SK-N-SH (cell line): Measurements from ENCODE around the gene PGLYRP4.

ENCODE experiments used
- EP300 ChIP-seq, 2 experiments: IDR thresholded peaks; 2 replicates each; pipeline versions ENCODE4 v1.4.0 to v1.6.1; 2012; ENCODE audit warnings: borderline replicate concordance in 1 of 2, low read depth in 1 of 2, low read length in 1 of 2
- MAX ChIP-seq: IDR thresholded peaks from 2 replicates; pipeline ENCODE4 v1.4.0; 2012; ENCODE audit warnings: low read depth
- NFIC ChIP-seq: IDR thresholded peaks from 2 replicates; pipeline ENCODE4 v1.4.0; 2012; ENCODE audit warnings: borderline replicate concordance
- POLR2AphosphoS5 ChIP-seq: IDR thresholded peaks from 2 replicates; pipeline ENCODE4 v1.6.1; 2012; ENCODE audit warnings: low read depth, low read length
- REST ChIP-seq: IDR thresholded peaks from 2 replicates; pipeline ENCODE4 v1.6.1; 2012; ENCODE audit warnings: mild to moderate bottlenecking, low read depth, low read length, moderate library complexity
- TAF1 ChIP-seq: IDR thresholded peaks from 2 replicates; pipeline ENCODE4 v1.6.1; 2012; ENCODE audit warnings: low read depth, mild to moderate bottlenecking, low read length, moderate library complexity, borderline replicate concordance
- TF ChIP-seq, protein P1 (sequence below): fragments of 200-600 bp; sonication (generic); IDR thresholded peaks from 2 replicates; pipeline ENCODE4 v1.6.1; 2017; ENCODE audit warnings: antibody characterized with exemption, mild to moderate bottlenecking, moderate library complexity

- TF ChIP-seq, protein P1, sequence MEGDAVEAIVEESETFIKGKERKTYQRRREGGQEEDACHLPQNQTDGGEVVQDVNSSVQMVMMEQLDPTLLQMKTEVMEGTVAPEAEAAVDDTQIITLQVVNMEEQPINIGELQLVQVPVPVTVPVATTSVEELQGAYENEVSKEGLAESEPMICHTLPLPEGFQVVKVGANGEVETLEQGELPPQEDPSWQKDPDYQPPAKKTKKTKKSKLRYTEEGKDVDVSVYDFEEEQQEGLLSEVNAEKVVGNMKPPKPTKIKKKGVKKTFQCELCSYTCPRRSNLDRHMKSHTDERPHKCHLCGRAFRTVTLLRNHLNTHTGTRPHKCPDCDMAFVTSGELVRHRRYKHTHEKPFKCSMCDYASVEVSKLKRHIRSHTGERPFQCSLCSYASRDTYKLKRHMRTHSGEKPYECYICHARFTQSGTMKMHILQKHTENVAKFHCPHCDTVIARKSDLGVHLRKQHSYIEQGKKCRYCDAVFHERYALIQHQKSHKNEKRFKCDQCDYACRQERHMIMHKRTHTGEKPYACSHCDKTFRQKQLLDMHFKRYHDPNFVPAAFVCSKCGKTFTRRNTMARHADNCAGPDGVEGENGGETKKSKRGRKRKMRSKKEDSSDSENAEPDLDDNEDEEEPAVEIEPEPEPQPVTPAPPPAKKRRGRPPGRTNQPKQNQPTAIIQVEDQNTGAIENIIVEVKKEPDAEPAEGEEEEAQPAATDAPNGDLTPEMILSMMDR = no peak
- TF ChIP-seq POLR2AphosphoS5 (no peak), NFIC (no peak), TAF1 (no peak), MAX (no peak), EP300 (IDR thresholded peaks at IDR 0.05; ENCODE audit: borderline replicate concordance in 1 of 2, low read depth in 1 of 2, low read length in 1 of 2) (no peak), REST (no peak)
Observed at GRCh38 chr1:153362187-153362775, 13.6 kb upstream of the PGLYRP4 start.
